ENCODE measurements around the gene XRRA1. TPM values are rescaled to one million over a fixed set of nuclear protein-coding genes. Genes with fewer than 3 reads are reported as not detected.

The XRRA1 gene
- total and polyA plus RNA-seq, 2 of the 13 experiments (the other 11 are each of a cell fraction or from before 2014, with no cell fraction given), result 7.6 to 10.5 TPM

- no peak for TF ChIP-seq RFX5 (IDR thresholded peaks at IDR 0.05; ENCODE audit: low read depth, low read length)
- TF ChIP-seq PHF8 (CRISPR knock-in tag; IDR thresholded peaks at IDR 0.05), result peak; percentile 77
- peak; percentile 48; the same call in 1 of the 2 replicates for TF ChIP-seq MAX (IDR thresholded peaks at IDR 0.05)
- TF ChIP-seq CEBPG (CRISPR knock-in tag; IDR thresholded peaks at IDR 0.05), result peak; percentile 28; the same call in 1 of the 2 replicates
- peak; percentile 50 for TF ChIP-seq ELF3 (CRISPR knock-in tag; IDR thresholded peaks at IDR 0.05)
- TF ChIP-seq ZNF660 (CRISPR knock-in tag; IDR thresholded peaks at IDR 0.05; ENCODE audit: borderline replicate concordance, low read depth), result no peak
- TF ChIP-seq ZNF292 (CRISPR knock-in tag; IDR thresholded peaks at IDR 0.05; ENCODE audit: borderline replicate concordance, low read depth), result peak; percentile 78
- TF ChIP-seq NFE2L1 (CRISPR knock-in tag; IDR thresholded peaks at IDR 0.05; ENCODE audit: borderline replicate concordance), result no peak
- no peak for TF ChIP-seq MTA1 (CRISPR knock-in tag; IDR thresholded peaks at IDR 0.05; ENCODE audit: borderline replicate concordance)
- TF ChIP-seq MYPOP (CRISPR knock-in tag; IDR thresholded peaks at IDR 0.05), result peak; percentile 34; the same call in 1 of the 2 replicates
- 0 out of 2 replicates have a peak, but pooled peaks have one; percentile 36 for TF ChIP-seq ZNF776 (CRISPR knock-in tag; IDR thresholded peaks at IDR 0.05)
- TF ChIP-seq ZFX (CRISPR knock-in tag; IDR thresholded peaks at IDR 0.05; ENCODE audit: low read depth), result peak; percentile 74
- no peak for TF ChIP-seq SMARCC2 (IDR thresholded peaks at IDR 0.05)
- no peak for TF ChIP-seq REL (CRISPR knock-in tag; conservative IDR thresholded peaks at IDR 0.05)
- no peak for TF ChIP-seq ZNF496 (CRISPR knock-in tag; IDR thresholded peaks at IDR 0.05; ENCODE audit: insufficient replicate concordance)
- no peak for TF ChIP-seq REPIN1 (CRISPR knock-in tag; IDR thresholded peaks at IDR 0.05; ENCODE audit: borderline replicate concordance, low read depth)
- 0 out of 3 replicates have a peak, but pooled peaks have one; percentile 37 for TF ChIP-seq MXI1 (IDR thresholded peaks at IDR 0.05; ENCODE audit: borderline replicate concordance, low read depth, low read length)
- TF ChIP-seq UBTF (CRISPR knock-in tag; IDR thresholded peaks at IDR 0.05), result peak; percentile 82; the same call in 1 of the 2 replicates
- 0 out of 2 replicates have a peak, but pooled peaks have one; percentile 38 for TF ChIP-seq ZNF143 (CRISPR knock-in tag; IDR thresholded peaks at IDR 0.05)
- TF ChIP-seq PHF20 (CRISPR knock-in tag; IDR thresholded peaks at IDR 0.05), result peak; percentile 69
These were observed 39.8 kb upstream of the XRRA1 start, which contains the start of gene NEU3 (continued) for GRCh38 chr11:74988541-74989259.
